ENCODE measurements around the gene FRMPD1.
A peak's percentile ranks its signal among the peaks of the same experiment; 100 is the strongest.
"Not testable (repeated sequence)": the region's sequence is repeated elsewhere in the genome, so short reads cannot be mapped to it uniquely, and the experiment has no call there.

The FRMPD1 gene

GRCh38 chr9:37650873-37651768 is at the start of gene FRMPD1:
TSS of gene FRMPD1 (plus strand) at chr9:37650954. CDS start at chr9:37692642, 41,688 bp downstream.
- DNase-seq (ENCODE audit: low read depth): peak; percentile 75
- Histone ChIP-seq H3K4me1 (ENCODE audit: control insufficient read depth, insufficient read depth, low read length) (peaks cover 6% of the 10 kb centered on the region), H3K4me3 (ENCODE audit: low read length) (peak within 1 kb of the TSS; percentile 83), H3K36me3 (ENCODE audit: control insufficient read depth, insufficient read depth, low read length, severe bottlenecking) (no peaks in the 10 kb centered on the region), H3K27me3 (replicated peaks; ENCODE audit: control insufficient read depth, insufficient read depth, low read length) (peaks cover 16% of the 10 kb centered on the region), H3K9ac (ENCODE audit: low read length) (peak within 1 kb of the TSS; percentile 66), H3K9me3 (ENCODE audit: control insufficient read depth, low read length) (no peaks in the 10 kb centered on the region)

- not testable (repeated sequence) for H3K36me3 ChIP-seq (ENCODE audit: control insufficient read depth, insufficient read depth, low read length, severe bottlenecking); H3K9me3 ChIP-seq (ENCODE audit: control insufficient read depth, low read length); H3K27me3 ChIP-seq (replicated peaks; ENCODE audit: control insufficient read depth, insufficient read depth, low read length); DNase-seq (ENCODE audit: low read depth); H3K9ac ChIP-seq (ENCODE audit: low read length); H3K4me3 ChIP-seq (ENCODE audit: low read length)
- H3K4me1 ChIP-seq (ENCODE audit: control insufficient read depth, insufficient read depth, low read length): peaks cover 30% of the 10 kb centered on the region
Measured at GRCh38 chr9:37602061-37602460, 48.7 kb upstream of the FRMPD1 start.

- no peak overlapping the region for H3K9ac ChIP-seq (ENCODE audit: low read length)
- H3K4me1 ChIP-seq (ENCODE audit: control insufficient read depth, insufficient read depth, low read length): peaks cover 30% of the 10 kb centered on the region
- H3K36me3 ChIP-seq (ENCODE audit: control insufficient read depth, insufficient read depth, low read length, severe bottlenecking): no peaks in the 10 kb centered on the region
- H3K27me3 ChIP-seq (replicated peaks; ENCODE audit: control insufficient read depth, insufficient read depth, low read length): no peaks in the 10 kb centered on the region
- no peaks in the 10 kb centered on the region for H3K9me3 ChIP-seq (ENCODE audit: control insufficient read depth, low read length)
- DNase-seq (ENCODE audit: low read depth): no peak
- H3K4me3 ChIP-seq (ENCODE audit: low read length): peak overlapping the region; percentile 71
Measured at GRCh38 chr9:37602817-37603216, 47.9 kb upstream of the FRMPD1 start.

GRCh38 chr9:37604296-37604695 is 46.5 kb upstream of the FRMPD1 start:
- no peaks in the 10 kb centered on the region for H3K36me3 ChIP-seq (ENCODE audit: control insufficient read depth, insufficient read depth, low read length, severe bottlenecking)
- H3K9me3 ChIP-seq (ENCODE audit: control insufficient read depth, low read length): no peaks in the 10 kb centered on the region
- peaks cover 30% of the 10 kb centered on the region for H3K4me1 ChIP-seq (ENCODE audit: control insufficient read depth, insufficient read depth, low read length)
- H3K4me3 ChIP-seq (ENCODE audit: low read length): peak overlapping the region; percentile 22
- H3K9ac ChIP-seq (ENCODE audit: low read length): no peak overlapping the region
- no peak for DNase-seq (ENCODE audit: low read depth)
- no peaks in the 10 kb centered on the region for H3K27me3 ChIP-seq (replicated peaks; ENCODE audit: control insufficient read depth, insufficient read depth, low read length)

GRCh38 chr9:37608250-37608649 is 42.5 kb upstream of the FRMPD1 start:
- Histone ChIP-seq H3K36me3 (ENCODE audit: control insufficient read depth, insufficient read depth, low read length, severe bottlenecking) (no peaks in the 10 kb centered on the region), H3K4me1 (ENCODE audit: control insufficient read depth, insufficient read depth, low read length) (peaks cover 45% of the 10 kb centered on the region), H3K9me3 (ENCODE audit: control insufficient read depth, low read length) (no peaks in the 10 kb centered on the region), H3K27me3 (replicated peaks; ENCODE audit: control insufficient read depth, insufficient read depth, low read length) (no peaks in the 10 kb centered on the region), H3K9ac (ENCODE audit: low read length) (no peak overlapping the region), H3K4me3 (ENCODE audit: low read length) (no peak overlapping the region)
- DNase-seq (ENCODE audit: low read depth): no peak

- Histone ChIP-seq H3K27me3 (replicated peaks; ENCODE audit: control insufficient read depth, insufficient read depth, low read length) (no peaks in the 10 kb centered on the region), H3K9me3 (ENCODE audit: control insufficient read depth, low read length) (no peaks in the 10 kb centered on the region), H3K4me1 (ENCODE audit: control insufficient read depth, insufficient read depth, low read length) (peaks cover 30% of the 10 kb centered on the region), H3K9ac (ENCODE audit: low read length) (no peak overlapping the region), H3K36me3 (ENCODE audit: control insufficient read depth, insufficient read depth, low read length, severe bottlenecking) (no peaks in the 10 kb centered on the region), H3K4me3 (ENCODE audit: low read length) (no peak overlapping the region)
- no peak for DNase-seq (ENCODE audit: low read depth)
Measured at GRCh38 chr9:37609735-37610397, 40.9 kb upstream of the FRMPD1 start.

GRCh38 chr9:37611014-37611413 is 39.7 kb upstream of the FRMPD1 start:
- no peak for DNase-seq (ENCODE audit: low read depth)
- Histone ChIP-seq H3K9ac (ENCODE audit: low read length) (no peak overlapping the region), H3K36me3 (ENCODE audit: control insufficient read depth, insufficient read depth, low read length, severe bottlenecking) (no peaks in the 10 kb centered on the region), H3K4me1 (ENCODE audit: control insufficient read depth, insufficient read depth, low read length) (peaks cover 25% of the 10 kb centered on the region), H3K9me3 (ENCODE audit: control insufficient read depth, low read length) (no peaks in the 10 kb centered on the region), H3K4me3 (ENCODE audit: low read length) (no peak overlapping the region), H3K27me3 (replicated peaks; ENCODE audit: control insufficient read depth, insufficient read depth, low read length) (no peaks in the 10 kb centered on the region)

- no peak for DNase-seq (ENCODE audit: low read depth)
Measured at GRCh38 chr9:37611961-37612360, 38.8 kb upstream of the FRMPD1 start.

GRCh38 chr9:37617161-37617560 is 33.6 kb upstream of the FRMPD1 start:
- H3K4me1 ChIP-seq (ENCODE audit: control insufficient read depth, insufficient read depth, low read length): peaks cover 36% of the 10 kb centered on the region
- DNase-seq (ENCODE audit: low read depth): no peak
- H3K4me3 ChIP-seq (ENCODE audit: low read length): no peak overlapping the region
- no peak overlapping the region for H3K9ac ChIP-seq (ENCODE audit: low read length)
- H3K36me3 ChIP-seq (ENCODE audit: control insufficient read depth, insufficient read depth, low read length, severe bottlenecking): no peaks in the 10 kb centered on the region
- H3K9me3 ChIP-seq (ENCODE audit: control insufficient read depth, low read length): no peaks in the 10 kb centered on the region
- H3K27me3 ChIP-seq (replicated peaks; ENCODE audit: control insufficient read depth, insufficient read depth, low read length): no peaks in the 10 kb centered on the region

More at GRCh38 chr9:37611961-37612360, 38.8 kb upstream of the FRMPD1 start:
- no peaks in the 10 kb centered on the region for H3K27me3 ChIP-seq (replicated peaks; ENCODE audit: control insufficient read depth, insufficient read depth, low read length)
- no peak overlapping the region for H3K4me3 ChIP-seq (ENCODE audit: low read length)
- H3K9me3 ChIP-seq (ENCODE audit: control insufficient read depth, low read length): no peaks in the 10 kb centered on the region
- no peaks in the 10 kb centered on the region for H3K36me3 ChIP-seq (ENCODE audit: control insufficient read depth, insufficient read depth, low read length, severe bottlenecking)
- no peak overlapping the region for H3K9ac ChIP-seq (ENCODE audit: low read length)
- peaks cover 27% of the 10 kb centered on the region for H3K4me1 ChIP-seq (ENCODE audit: control insufficient read depth, insufficient read depth, low read length)

- Histone ChIP-seq H3K4me3 (ENCODE audit: low read length) (no peak overlapping the region), H3K4me1 (ENCODE audit: control insufficient read depth, insufficient read depth, low read length) (peaks cover 43% of the 10 kb centered on the region), H3K9ac (ENCODE audit: low read length) (peak overlapping the region; percentile 1), H3K36me3 (ENCODE audit: control insufficient read depth, insufficient read depth, low read length, severe bottlenecking) (no peaks in the 10 kb centered on the region), H3K27me3 (replicated peaks; ENCODE audit: control insufficient read depth, insufficient read depth, low read length) (no peaks in the 10 kb centered on the region), H3K9me3 (ENCODE audit: control insufficient read depth, low read length) (no peaks in the 10 kb centered on the region)
- peak; percentile 12 for DNase-seq (ENCODE audit: low read depth)
Measured at GRCh38 chr9:37617832-37618231, 32.9 kb upstream of the FRMPD1 start.

GRCh38 chr9:37618817-37619216 is 31.9 kb upstream of the FRMPD1 start:
- no peak overlapping the region for H3K4me3 ChIP-seq (ENCODE audit: low read length)
- no peaks in the 10 kb centered on the region for H3K27me3 ChIP-seq (replicated peaks; ENCODE audit: control insufficient read depth, insufficient read depth, low read length)
- H3K9me3 ChIP-seq (ENCODE audit: control insufficient read depth, low read length): no peaks in the 10 kb centered on the region
- H3K9ac ChIP-seq (ENCODE audit: low read length): no peak overlapping the region
- H3K36me3 ChIP-seq (ENCODE audit: control insufficient read depth, insufficient read depth, low read length, severe bottlenecking): no peaks in the 10 kb centered on the region
- DNase-seq (ENCODE audit: low read depth): peak; percentile 29
- peaks cover 47% of the 10 kb centered on the region for H3K4me1 ChIP-seq (ENCODE audit: control insufficient read depth, insufficient read depth, low read length)

Measured in adipocyte (in vitro differentiated cells).